Osteocyte (in vitro differentiated cells): ENCODE data around the gene ITGA1. TPM values are rescaled to one million over a fixed set of nuclear protein-coding genes. Genes with fewer than 3 reads are reported as not detected.

Source experiments
- DNase-seq: peaks from one replicate; pipeline ENCODE4 v3.0.0; 2021; ENCODE audit warnings: mixed read lengths; ENCODE audit not compliant: unreplicated experiment; ENCODE audit errors: extremely low spot score
- H3K27ac Mint-ChIP-seq: one replicate; pipeline ENCODE4 v1.8.0; 2021; ENCODE audit warnings: mild to moderate bottlenecking, mixed read lengths; ENCODE audit not compliant: unreplicated experiment
- H3K27me3 Mint-ChIP-seq: one replicate; pipeline ENCODE4 v1.8.0; 2021; ENCODE audit warnings: mixed read lengths; ENCODE audit not compliant: unreplicated experiment
- H3K36me3 Mint-ChIP-seq: one replicate; pipeline ENCODE4 v1.8.0; 2021; ENCODE audit warnings: mixed read lengths; ENCODE audit not compliant: unreplicated experiment
- H3K4me1 Mint-ChIP-seq: one replicate; pipeline ENCODE4 v1.8.0; 2021; ENCODE audit warnings: mixed read lengths; ENCODE audit not compliant: unreplicated experiment
- H3K4me3 Mint-ChIP-seq: one replicate; pipeline ENCODE4 v1.8.0; 2021; ENCODE audit warnings: mild to moderate bottlenecking, moderate library complexity, mixed read lengths; ENCODE audit not compliant: unreplicated experiment
- H3K9me3 Mint-ChIP-seq: one replicate; pipeline ENCODE4 v1.8.0; 2021; ENCODE audit warnings: mixed read lengths; ENCODE audit not compliant: unreplicated experiment
- CTCF ChIP-seq: fragments of 200-600 bp; sonication (generic); IDR thresholded peaks from 2 replicates; pipeline ENCODE4 v1.5.0; 2021; ENCODE audit warnings: antibody characterized with exemption, mild to moderate bottlenecking, moderate library complexity
- total RNA-seq: library from RNA; stranded (reverse); gene quantifications from 2 replicates; pipeline ENCODE4 v1.2.1, GENCODE V29; 2021

Gene ITGA1
- total RNA-seq, 1 donor from 2014 or later = 150 TPM

- Mint-ChIP-seq H3K27me3 (no peaks in the 10 kb centered on the region), H3K4me1 (peaks cover 79% of the 10 kb centered on the region), H3K36me3 (peaks cover 21% of the 10 kb centered on the region), H3K4me3 (peak overlapping the region; percentile 12), H3K9me3 (peaks cover 4% of the 10 kb centered on the region), H3K27ac (peak overlapping the region; percentile 63)
- no peak for DNase-seq
- TF ChIP-seq CTCF = no peak
Observed at GRCh38 chr5:52896534-52897237, 109.0 kb downstream of the ITGA1 start.

DNA sequence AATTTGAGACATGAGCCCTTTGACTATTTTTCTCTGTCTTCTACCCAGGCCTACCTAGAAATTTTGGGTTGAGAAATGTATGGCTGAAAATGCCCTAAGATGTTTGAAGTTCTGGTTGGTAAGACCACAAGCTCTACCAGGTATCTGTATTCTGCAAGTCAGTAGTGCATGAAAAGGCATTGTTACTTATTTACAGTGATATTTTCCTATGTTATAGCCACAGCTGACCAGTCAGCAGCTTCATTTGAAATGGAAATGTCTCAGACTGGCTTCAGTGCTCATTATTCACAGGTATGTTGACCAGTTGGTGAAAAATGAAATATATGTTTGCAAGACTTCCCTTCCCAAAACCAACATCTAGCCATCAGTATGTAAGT is 109.5 kb downstream of the ITGA1 start:
- Mint-ChIP-seq H3K27me3 (no peaks in the 10 kb centered on the region), H3K9me3 (peaks cover 4% of the 10 kb centered on the region), H3K27ac (peak overlapping the region; percentile 63), H3K4me3 (no peak overlapping the region), H3K36me3 (peaks cover 17% of the 10 kb centered on the region), H3K4me1 (peaks cover 80% of the 10 kb centered on the region)
- DNase-seq = no peak
- TF ChIP-seq CTCF = no peak

DNA sequence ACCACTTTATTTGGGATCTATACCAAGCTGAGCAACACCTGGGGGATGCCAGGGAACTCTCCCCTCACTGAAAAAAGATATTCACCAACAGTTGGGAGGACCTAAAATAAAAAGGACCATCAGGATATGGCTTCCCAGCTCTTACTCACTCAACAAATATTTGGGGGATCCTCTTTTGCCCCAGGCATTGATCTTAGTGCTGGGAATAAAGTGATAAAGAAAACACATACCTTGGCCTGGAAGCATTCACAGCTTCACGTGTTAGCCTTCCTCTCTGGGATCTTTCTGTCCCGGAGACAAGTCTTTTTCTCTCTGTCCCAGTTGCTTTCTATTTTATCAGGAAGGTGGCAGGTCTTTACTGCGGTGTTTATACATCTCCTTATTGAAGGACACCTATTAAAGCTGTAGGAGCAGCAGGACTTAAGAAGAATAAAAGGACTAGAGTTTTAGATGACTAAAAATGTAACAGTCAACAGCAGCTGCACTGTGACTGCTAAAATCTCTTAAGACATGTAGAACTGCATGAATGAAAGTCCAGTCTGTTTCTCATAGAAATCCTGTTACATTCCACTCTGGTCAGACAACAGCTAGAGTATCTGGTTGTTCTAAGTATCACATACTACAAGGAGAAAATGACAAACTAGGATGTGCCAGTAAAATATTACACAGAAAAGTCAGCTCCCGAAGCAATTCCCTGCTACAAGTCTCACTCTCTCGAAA is 111.4 kb downstream of the ITGA1 start:
- Mint-ChIP-seq H3K27ac (peak overlapping the region; percentile 60), H3K4me3 (no peak overlapping the region), H3K4me1 (peaks cover 78% of the 10 kb centered on the region), H3K9me3 (peaks cover 4% of the 10 kb centered on the region), H3K36me3 (peaks cover 18% of the 10 kb centered on the region), H3K27me3 (no peaks in the 10 kb centered on the region)
- TF ChIP-seq CTCF = no peak
- DNase-seq = no peak

DNA sequence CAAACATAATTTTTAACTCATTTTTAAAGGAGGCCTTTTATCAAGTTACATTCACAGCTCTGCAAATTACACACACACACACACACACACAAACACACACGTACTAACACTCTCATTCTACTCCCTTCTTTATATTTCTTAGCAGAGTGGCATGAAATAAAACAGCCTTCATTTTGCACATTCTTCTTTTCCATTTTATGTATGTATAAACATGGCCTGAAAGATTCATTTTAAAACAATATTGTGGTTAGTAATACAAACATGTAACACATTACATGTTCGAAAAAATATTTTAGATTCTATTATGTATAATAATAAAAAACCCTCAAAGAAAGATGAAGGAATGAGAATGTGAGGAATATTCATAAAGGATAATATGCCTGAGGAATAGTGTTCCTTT is 115.4 kb downstream of the ITGA1 start:
- peak overlapping the region; percentile 63 for H3K27ac Mint-ChIP-seq
- H3K4me3 Mint-ChIP-seq = no peak overlapping the region
- H3K9me3 Mint-ChIP-seq = peaks cover 4% of the 10 kb centered on the region
- no peaks in the 10 kb centered on the region for H3K27me3 Mint-ChIP-seq
- TF ChIP-seq CTCF = no peak
- H3K36me3 Mint-ChIP-seq = peaks cover 44% of the 10 kb centered on the region
- no peak for DNase-seq
- peaks cover 58% of the 10 kb centered on the region for H3K4me1 Mint-ChIP-seq

- no peak for TF ChIP-seq CTCF
- peaks cover 45% of the 10 kb centered on the region for H3K4me1 Mint-ChIP-seq
- no peak overlapping the region for H3K4me3 Mint-ChIP-seq
- peaks cover 32% of the 10 kb centered on the region for H3K36me3 Mint-ChIP-seq
- DNase-seq = no peak
- H3K9me3 Mint-ChIP-seq = no peaks in the 10 kb centered on the region
- H3K27ac Mint-ChIP-seq = no peak overlapping the region
- H3K27me3 Mint-ChIP-seq = no peaks in the 10 kb centered on the region
Observed at GRCh38 chr5:52906343-52906742, 118.6 kb downstream of the ITGA1 start.
